ENCODE data around the gene CDH4. TPM values are rescaled to one million over a fixed set of nuclear protein-coding genes. Genes with fewer than 3 reads are reported as not detected.

CDH4 gene
- total and polyA plus RNA-seq, 9 of the 15 experiments (the other 6 are each of a cell fraction or from before 2014, with no cell fraction given), result 0.04 TPM; not detected in 8

GRCh38 chr20:61628480-61628879, 376.4 kb downstream of the CDH4 start (continued):
- TF ChIP-seq ETV6 (IDR thresholded peaks at IDR 0.05; ENCODE audit: borderline replicate concordance in 1 of 2, low read depth in 2 of 2, low read length in 1 of 2) (no peak), ETV6 (CRISPR knock-in tag; IDR thresholded peaks at IDR 0.05; ENCODE audit: borderline replicate concordance) (no peak), NCOA2 (IDR thresholded peaks at IDR 0.05; ENCODE audit: partially characterized antibody in 2 of 2) (no peak)

GRCh38 chr20:61628901-61629601, 377.0 kb downstream of the CDH4 start:
- Histone ChIP-seq H4K20me1 (replicated peaks; ENCODE audit: control insufficient read depth, insufficient read depth, low read length) (no peaks in the 10 kb centered on the region; the same call in none of the 2 replicates), H3K4me1 (replicated peaks in 1 of 2; ENCODE audit: control insufficient read depth in 2 of 2, insufficient read depth in 2 of 2, low read length in 2 of 2) (no peaks in the 10 kb centered on the region), H3K36me3 (ENCODE audit: control insufficient read depth, insufficient read depth, low read length) (no peaks in the 10 kb centered on the region), H3K9ac (ENCODE audit: insufficient read depth in 1 of 2, low read depth in 2 of 2, low read length in 2 of 2) (no peak overlapping the region), H3K27ac (ENCODE audit: extremely low read depth, low read depth, low read length) (no peak overlapping the region), H3K4me2 (ENCODE audit: insufficient read depth, low read length) (no peak overlapping the region), H2AFZ (ENCODE audit: low read depth, low read length) (no peak overlapping the region), H3K9me3 (replicated peaks; ENCODE audit: control insufficient read depth, insufficient read depth, low read depth, low read length) (no peaks in the 10 kb centered on the region), H3K9me1 (ENCODE audit: control insufficient read depth, insufficient read depth, low read length) (no peaks in the 10 kb centered on the region), H3K27me3 (ENCODE audit: control insufficient read depth in 2 of 2, insufficient read depth in 2 of 2, low read length in 2 of 2) (peaks cover 14 to 62% of the 10 kb centered on the region in 2 experiments; a peak in 4 of 5 replicates), H3K4me3 (no peak overlapping the region), H3K79me2 (ENCODE audit: control insufficient read depth, insufficient read depth, low read length) (no peaks in the 10 kb centered on the region)
- ATAC-seq (no peak), DNase-seq (ENCODE audit: extremely low read depth in 1 of 4, low spot score in 3 of 4) (no peak), FAIRE-seq (no peak)
- no peak for TF ChIP-seq PHF8 (IDR thresholded peaks at IDR 0.05; ENCODE audit: borderline replicate concordance, low read length)
- TF ChIP-seq THRA (IDR thresholded peaks at IDR 0.05), result no peak
- no peak for TF ChIP-seq RAD21 (CRISPR knock-in tag; conservative IDR thresholded peaks at IDR 0.05 in 1 of 2, IDR thresholded peaks at IDR 0.05 in 1 of 2)
- no peak for TF ChIP-seq CEBPZ (IDR thresholded peaks at IDR 0.05; ENCODE audit: borderline replicate concordance, low read depth, low read length)
- ChIA-PET CTCF (ENCODE audit: low intra/inter-chr PET ratio) (no interaction called here), POLR2A (interaction anchor here (0.6 to 0.7 kb wide), 2 partner anchors 335 to 801 kb away, joined by 3 read pairs; no protein-coding TSS in a partner anchor)
- intact Hi-C loops (cut with micrococcal nuclease) (no loop called here), in situ Hi-C loops (cut with MboI) (no loop called here)
- BruUV-seq (replicated peaks), result no TSS peak
- WGBS (ENCODE audit: insufficient coverage, low coverage, missing lambda C conversion rate), result under 1% methylated on average over 15 of the region's 17 CpGs
